Muscle layer of duodenum (tissue), 2 donors: ENCODE data around the gene EVC.

Source experiments
- H3K27ac ChIP-seq: one replicate; pipeline ENCODE4 v1.7.0; 2013; ENCODE audit warnings: mild to moderate bottlenecking, low read length
- H3K27me3 ChIP-seq: one replicate; pipeline ENCODE4 v1.7.0; 2013; ENCODE audit warnings: low read depth, mild to moderate bottlenecking, control low read depth, low read length
- H3K36me3 ChIP-seq, 2 donors: one replicate each; pipeline ENCODE4 v1.7.0; 2013; ENCODE audit warnings: low read length in 2 of 2, control low read depth in 1 of 2, mild to moderate bottlenecking in 1 of 2; ENCODE audit not compliant: insufficient read depth in 2 of 2, control insufficient read depth in 1 of 2
- H3K4me1 ChIP-seq, 2 donors: one replicate each; pipeline ENCODE4 v1.7.0; 2013; ENCODE audit warnings: low read length in 2 of 2, mild to moderate bottlenecking in 2 of 2, control low read depth in 1 of 2, moderate library complexity in 1 of 2; ENCODE audit not compliant: insufficient read depth in 2 of 2, control insufficient read depth in 1 of 2
- H3K4me3 ChIP-seq, 2 donors: one replicate each; pipeline ENCODE4 v1.7.0; 2013; ENCODE audit warnings: low read length in 2 of 2, low read depth in 1 of 2, mild to moderate bottlenecking in 1 of 2
- H3K9me3 ChIP-seq, 2 donors: one replicate each; pipeline ENCODE4 v1.7.0; 2013; ENCODE audit warnings: low read length in 2 of 2, control low read depth in 1 of 2, mild to moderate bottlenecking in 1 of 2; ENCODE audit not compliant: control insufficient read depth in 1 of 2
- donor health status: healthy.

EVC gene

DNA sequence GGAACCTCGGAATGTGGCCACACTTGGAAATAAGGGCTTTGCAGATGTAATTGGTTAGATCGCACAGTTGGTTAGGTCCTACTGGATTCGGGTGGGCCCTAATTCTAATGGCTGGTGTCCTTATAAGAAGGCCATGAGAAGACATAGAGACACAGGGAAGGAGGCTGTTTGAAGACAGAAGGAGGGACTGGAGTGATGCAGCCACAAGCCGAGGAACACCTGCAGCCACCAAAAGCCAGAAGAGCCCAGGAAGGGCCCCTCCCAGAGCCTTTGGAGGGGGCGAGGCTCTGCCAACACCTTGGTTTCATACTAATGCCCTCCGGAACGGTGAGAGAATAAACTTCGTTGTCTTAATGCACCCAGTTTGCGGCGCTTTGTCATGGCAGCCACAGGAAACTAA, 47.0 kb downstream of the EVC start:
- H3K27ac ChIP-seq = no peak overlapping the region
- no peaks in the 10 kb centered on the region for H3K4me1 ChIP-seq
- H3K27me3 ChIP-seq = no peaks in the 10 kb centered on the region
- no peak overlapping the region for H3K4me3 ChIP-seq
- no peaks in the 10 kb centered on the region for H3K9me3 ChIP-seq
- H3K36me3 ChIP-seq = peaks cover 34 to 58% of the 10 kb centered on the region in 2 donors

DNA sequence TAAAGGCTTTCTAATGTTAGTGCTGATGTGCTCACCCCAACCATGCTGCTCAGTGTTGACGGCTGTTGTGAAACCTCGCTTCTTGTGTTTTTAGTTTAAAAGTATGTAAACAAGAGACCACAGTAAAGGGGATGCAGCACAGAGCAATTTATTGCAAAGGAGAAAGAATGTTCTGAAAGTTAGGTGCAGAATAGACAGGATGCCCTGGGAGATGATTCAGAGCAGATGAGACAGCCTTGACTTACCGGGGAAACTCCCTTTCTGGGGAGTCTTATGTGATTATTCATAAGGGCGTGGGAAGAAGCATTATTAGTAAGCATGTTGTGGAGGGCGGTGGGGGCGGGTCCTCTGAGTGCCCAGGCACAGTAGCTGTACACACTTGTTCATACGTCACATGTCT, 47.7 kb downstream of the EVC start:
- H3K27ac ChIP-seq = no peak overlapping the region
- no peaks in the 10 kb centered on the region for H3K27me3 ChIP-seq
- H3K4me1 ChIP-seq = no peaks in the 10 kb centered on the region
- no peaks in the 10 kb centered on the region for H3K9me3 ChIP-seq
- H3K36me3 ChIP-seq = peaks cover 28 to 51% of the 10 kb centered on the region in 2 donors
- no peak overlapping the region for H3K4me3 ChIP-seq

DNA sequence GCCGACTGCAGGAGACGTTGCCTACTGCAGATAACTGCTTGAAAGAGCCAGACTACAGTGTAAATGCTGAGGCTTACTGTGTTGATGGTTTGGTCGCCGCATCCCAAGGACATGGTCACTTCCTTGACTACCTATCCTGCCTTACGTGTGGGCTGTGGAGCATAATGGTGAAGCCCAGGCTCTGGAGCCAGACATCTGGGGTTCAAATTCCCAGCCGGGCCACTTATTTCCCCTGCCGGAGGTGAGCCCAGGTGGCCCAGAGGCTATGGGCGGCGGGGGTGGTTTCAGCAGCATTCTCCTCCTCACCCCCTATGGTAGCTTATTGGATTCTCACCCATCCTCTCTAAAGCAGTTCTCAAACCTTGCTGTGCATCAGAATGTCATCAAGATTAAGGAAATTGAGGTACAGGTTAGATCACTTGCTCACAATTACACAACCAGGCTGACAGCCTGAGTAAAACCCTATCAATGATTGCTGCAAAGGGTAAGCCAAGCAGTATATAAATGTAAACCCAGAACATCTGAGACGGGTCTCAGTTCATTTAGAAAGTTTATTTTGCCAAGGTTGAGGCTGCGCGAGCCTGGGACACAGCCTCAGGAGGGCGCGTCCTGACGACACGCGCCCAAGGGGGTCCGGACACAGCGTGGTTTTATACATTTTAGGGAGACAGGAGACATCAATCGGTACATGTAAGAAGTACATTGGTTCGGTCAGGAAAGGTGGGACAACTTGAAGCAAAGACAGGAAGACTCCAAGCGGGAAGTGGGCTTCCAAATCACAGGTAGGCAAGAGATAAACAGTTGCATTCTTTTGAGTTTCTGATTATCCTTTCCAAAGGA, 48.5 kb downstream of the EVC start:
- Histone ChIP-seq H3K27me3 (no peaks in the 10 kb centered on the region), H3K4me3 (no peak overlapping the region), H3K27ac (no peak overlapping the region), H3K4me1 (no peaks in the 10 kb centered on the region), H3K36me3 (peaks cover 23 to 44% of the 10 kb centered on the region in 2 donors), H3K9me3 (no peaks in the 10 kb centered on the region)

DNA sequence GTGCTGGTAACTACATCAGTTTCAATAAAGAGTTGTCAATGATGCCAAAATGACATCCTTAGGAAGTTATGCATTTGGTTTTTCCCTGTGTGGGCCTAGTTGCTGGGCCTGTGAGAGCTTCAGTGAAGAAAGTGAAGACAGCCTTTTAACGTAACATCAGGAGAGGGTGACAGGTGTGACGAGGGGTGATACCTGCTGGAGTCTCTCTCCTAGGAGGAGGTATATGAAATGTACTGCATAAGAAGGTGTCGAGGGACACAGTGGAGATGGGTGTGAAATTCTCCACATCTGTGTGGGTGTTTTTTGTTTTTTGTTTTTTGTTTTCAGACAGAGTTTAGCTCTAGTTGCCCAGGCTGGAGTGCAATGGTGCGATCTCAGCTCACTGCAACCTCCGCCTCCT, 49.2 kb downstream of the EVC start:
- Histone ChIP-seq H3K27ac (no peak overlapping the region), H3K4me1 (no peaks in the 10 kb centered on the region), H3K9me3 (no peaks in the 10 kb centered on the region), H3K36me3 (peaks cover 20 to 36% of the 10 kb centered on the region in 2 donors), H3K4me3 (no peak overlapping the region), H3K27me3 (no peaks in the 10 kb centered on the region)

DNA sequence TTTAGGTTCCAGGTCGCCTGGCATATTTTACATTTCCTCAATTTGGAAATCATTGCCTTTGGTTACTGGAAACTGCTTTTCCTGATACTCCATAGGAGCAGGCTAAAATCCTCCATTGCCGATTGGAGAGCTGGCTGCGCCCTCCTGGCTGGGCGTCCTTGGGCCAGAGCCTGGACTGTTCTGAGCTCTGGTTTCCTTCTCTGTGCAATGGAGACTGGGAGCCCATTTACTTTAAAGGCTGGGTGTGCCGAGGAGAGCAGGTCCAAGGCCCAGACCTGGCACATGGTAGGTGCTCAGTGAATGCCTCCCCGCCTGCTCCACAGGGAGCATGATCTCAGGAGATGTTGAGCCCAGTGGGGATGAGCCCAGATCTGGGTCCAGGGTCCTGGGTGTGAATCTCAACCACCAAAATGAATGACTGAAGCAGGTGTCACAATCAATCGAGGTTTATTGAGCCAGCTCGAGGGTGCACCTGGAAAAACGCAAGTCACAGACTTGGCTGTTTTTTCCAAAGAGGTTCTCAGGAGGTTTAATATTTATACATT, 50.0 kb downstream of the EVC start:
- H3K27ac ChIP-seq = no peak overlapping the region
- H3K9me3 ChIP-seq = no peaks in the 10 kb centered on the region
- H3K36me3 ChIP-seq = peaks cover 15 to 28% of the 10 kb centered on the region in 2 donors
- H3K27me3 ChIP-seq = no peaks in the 10 kb centered on the region
- H3K4me1 ChIP-seq = no peaks in the 10 kb centered on the region
- no peak overlapping the region for H3K4me3 ChIP-seq

DNA sequence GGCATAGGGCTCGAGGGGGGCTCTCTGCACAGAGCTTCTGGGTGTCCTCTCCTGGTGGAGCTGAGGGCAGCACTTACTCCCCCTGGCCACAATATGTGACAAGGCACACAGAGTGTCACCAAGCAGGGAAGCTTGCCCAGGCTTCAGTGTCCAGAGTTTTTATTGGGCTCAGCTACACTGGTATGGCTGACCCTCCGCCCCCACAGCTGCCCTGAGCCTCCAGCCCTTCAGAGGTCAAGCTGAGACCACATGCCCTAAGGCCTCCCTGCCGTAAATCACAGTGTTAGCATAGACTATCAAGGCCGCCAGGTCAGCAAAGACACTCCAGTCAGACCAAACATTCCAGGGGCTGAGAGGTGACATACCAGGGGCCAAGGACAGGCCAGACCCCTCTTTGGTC, 59.0 kb downstream of the EVC start:
- Histone ChIP-seq H3K27me3 (no peaks in the 10 kb centered on the region), H3K4me1 (no peaks in the 10 kb centered on the region), H3K4me3 (no peak overlapping the region), H3K36me3 (peaks cover 0 to 31% of the 10 kb centered on the region in 2 donors), H3K27ac (no peak overlapping the region), H3K9me3 (no peaks in the 10 kb centered on the region)

DNA sequence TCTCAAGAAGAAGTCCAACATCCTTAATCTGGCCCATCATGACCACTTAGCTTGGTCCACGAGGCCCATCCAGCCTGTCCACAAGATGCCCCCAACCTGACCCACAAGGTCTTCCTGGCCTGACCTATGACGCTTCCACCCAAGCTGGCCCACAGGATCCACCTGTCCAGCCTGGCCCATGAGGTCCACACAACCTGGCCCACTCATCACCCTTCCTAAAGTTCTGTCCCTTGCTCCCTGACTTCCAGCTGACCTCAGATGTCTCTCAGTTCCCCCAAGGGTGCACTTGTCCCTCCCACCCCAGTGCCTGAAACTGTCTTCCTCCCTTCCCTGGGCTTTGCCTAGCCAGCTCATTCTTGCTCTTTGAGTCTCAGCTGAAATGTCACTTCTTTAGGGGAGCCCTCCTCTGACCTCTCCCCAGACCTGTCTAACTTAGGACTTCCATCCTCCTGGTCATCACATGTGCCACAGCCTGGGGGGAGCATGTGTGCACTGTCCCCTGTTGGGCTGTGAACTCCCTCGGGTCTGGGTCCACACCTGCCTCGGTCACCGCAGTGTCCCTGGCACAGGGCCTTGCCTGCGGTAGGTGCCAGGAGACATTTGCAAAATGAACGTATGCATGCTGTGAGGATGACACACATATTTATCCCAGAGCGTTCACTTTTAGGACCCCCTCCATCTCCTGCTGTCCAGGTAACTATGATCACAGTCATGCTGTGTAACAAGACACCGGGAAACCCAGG, 61.7 kb downstream of the EVC start:
- Histone ChIP-seq H3K36me3 (peaks cover 0 to 55% of the 10 kb centered on the region in 2 donors), H3K27ac (no peak overlapping the region), H3K4me1 (no peaks in the 10 kb centered on the region), H3K9me3 (peaks cover 0 to 13% of the 10 kb centered on the region in 2 donors), H3K4me3 (no peak overlapping the region), H3K27me3 (no peaks in the 10 kb centered on the region)

DNA sequence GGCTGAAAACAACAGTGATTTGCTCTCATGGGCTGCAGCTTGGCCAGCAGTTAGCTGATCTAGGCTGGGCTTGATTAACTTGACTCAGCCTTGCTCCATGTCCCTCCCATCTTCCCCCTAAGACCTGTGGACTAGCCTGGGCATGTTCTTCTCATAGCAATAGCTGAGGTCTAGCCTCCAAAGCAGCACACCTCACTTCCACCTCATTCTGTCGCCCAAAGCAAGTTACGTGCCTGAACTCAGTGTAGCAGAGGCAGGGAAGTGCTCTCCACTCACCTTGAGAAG, 62.2 kb downstream of the EVC start:
- Histone ChIP-seq H3K9me3 (peaks cover 0 to 13% of the 10 kb centered on the region in 2 donors), H3K27ac (no peak overlapping the region)

DNA sequence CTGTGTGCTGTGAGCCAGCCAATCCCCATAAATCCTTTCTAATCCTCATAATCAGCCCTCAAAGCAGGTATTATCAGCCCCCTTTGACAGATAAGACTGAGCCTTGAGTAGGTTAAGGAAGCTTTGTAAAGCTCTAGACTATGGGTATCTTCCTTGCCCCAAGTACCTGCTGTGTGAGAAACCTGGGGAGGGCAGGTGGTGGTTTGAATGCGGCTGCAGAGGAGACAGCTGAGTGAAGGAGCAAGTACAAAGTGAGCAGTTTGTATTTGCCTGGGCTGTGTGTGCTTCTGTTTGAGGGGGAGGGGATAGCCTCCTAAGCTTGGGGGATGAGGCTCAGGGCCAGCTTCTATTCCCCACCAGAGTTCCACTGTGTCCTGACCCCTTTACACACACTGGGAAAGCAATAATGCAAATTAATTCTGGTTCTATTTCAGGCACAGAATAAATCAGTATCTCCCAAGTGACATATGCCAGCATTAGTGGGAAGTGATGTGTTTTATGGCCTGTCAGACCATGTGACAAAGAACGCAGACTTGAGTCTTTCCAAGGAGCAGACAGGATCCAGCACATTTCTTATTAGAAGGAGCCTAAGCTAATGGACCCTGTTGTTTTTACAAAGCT, 63.5 kb downstream of the EVC start:
- H3K4me3 ChIP-seq = no peak overlapping the region
- H3K9me3 ChIP-seq = peaks cover 0 to 13% of the 10 kb centered on the region in 2 donors
- H3K36me3 ChIP-seq = peaks cover 0 to 53% of the 10 kb centered on the region in 2 donors
- no peaks in the 10 kb centered on the region for H3K4me1 ChIP-seq
- no peak overlapping the region for H3K27ac ChIP-seq
- H3K27me3 ChIP-seq = no peaks in the 10 kb centered on the region

More for the DNA sequence above, 62.2 kb downstream of the EVC start:
- Histone ChIP-seq H3K27me3 (no peaks in the 10 kb centered on the region), H3K4me1 (no peaks in the 10 kb centered on the region), H3K4me3 (no peak overlapping the region), H3K36me3 (peaks cover 0 to 55% of the 10 kb centered on the region in 2 donors)

DNA sequence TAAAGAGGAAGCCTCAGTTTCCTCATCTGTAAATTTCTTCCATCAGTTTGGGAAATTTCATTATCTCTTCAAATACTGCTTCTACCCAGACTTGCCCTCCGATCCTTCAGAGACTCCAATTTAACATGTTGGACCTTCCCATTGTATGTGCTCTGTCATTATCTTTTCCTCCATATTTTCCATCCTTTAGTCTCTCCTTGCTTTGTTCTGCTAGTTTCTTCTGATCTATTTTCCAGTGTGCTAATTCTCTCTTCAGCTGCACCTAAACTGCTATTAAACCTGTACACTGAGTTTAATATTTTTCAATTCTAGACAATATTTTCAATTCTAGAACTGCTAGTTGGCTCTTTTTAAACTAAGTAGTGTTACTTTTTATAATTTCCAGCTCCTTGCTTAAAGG, 65.5 kb downstream of the EVC start:
- Histone ChIP-seq H3K4me3 (no peak overlapping the region), H3K4me1 (no peaks in the 10 kb centered on the region), H3K27ac (no peak overlapping the region), H3K27me3 (no peaks in the 10 kb centered on the region), H3K9me3 (peaks cover 0 to 13% of the 10 kb centered on the region in 2 donors), H3K36me3 (peaks cover 0 to 44% of the 10 kb centered on the region in 2 donors)

DNA sequence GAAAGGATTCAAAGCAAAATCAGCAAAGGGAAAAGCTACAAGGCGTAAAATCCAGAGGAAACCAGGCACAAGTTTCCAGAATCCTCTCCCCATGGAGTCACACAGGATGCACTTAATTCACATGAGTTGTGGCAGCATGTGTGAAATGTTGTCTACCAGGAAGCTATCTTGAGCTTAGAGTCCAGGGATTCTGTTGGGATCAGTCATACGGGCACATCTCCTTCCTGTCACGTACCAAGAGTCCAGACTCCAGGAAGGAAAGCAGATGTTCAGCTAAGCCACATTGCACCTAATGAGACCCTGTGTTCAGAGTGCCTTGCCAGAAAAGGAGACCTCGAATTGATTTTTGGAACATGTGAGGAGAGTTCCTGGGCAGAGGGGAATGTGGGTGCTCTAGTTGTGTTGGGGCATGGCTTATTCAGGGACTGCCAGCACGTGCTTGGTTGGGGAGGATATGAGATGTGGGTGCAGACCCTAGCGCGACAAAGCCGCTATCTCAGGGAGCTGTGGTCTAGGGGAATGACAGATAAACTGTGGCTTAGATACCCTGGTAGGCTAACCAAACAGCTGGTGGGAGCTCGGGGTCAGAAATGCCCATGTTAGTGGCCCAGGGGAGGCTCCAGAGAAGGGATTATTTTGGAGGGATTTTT, 70.0 kb downstream of the EVC start:
- no peaks in the 10 kb centered on the region for H3K27me3 ChIP-seq
- H3K4me1 ChIP-seq = no peaks in the 10 kb centered on the region
- H3K36me3 ChIP-seq = peaks cover 0 to 34% of the 10 kb centered on the region in 2 donors
- H3K27ac ChIP-seq = no peak overlapping the region
- H3K4me3 ChIP-seq = no peak overlapping the region
- H3K9me3 ChIP-seq = peaks cover 0 to 9% of the 10 kb centered on the region in 2 donors
